Pancreas (tissue), 10 donors: ENCODE results near the gene MLLT10. TPM values are rescaled to one million over a fixed set of nuclear protein-coding genes. Genes with fewer than 3 reads are reported as not detected.
A peak's percentile ranks its signal among the peaks of the same experiment; 100 is the strongest.

ENCODE experiments used
- ATAC-seq, 4 donors: fragments of 200-7000 bp; cut with Tn5 transposase; one replicate each; pipeline versions ENCODE4 v1.8.0 to v1.9.1; 2020; ENCODE audit warnings: mild to moderate bottlenecking in 4 of 4, moderate library complexity in 4 of 4
- DNase-seq, 6 donors: peaks; one replicate each; pipeline ENCODE4 v3.0.0-alpha.2; 2020
- FAIRE-seq: peaks from 2 replicates; lab custom pipeline; 2012; peaks lifted over from hg19 to GRCh38; lab: Jason Lieb, UNC
- H3K27ac ChIP-seq, 4 donors: fragments of 200-600 bp; sonication (generic); 1 replicate in 3 of 4; 2 replicates in 1 of 4; pipeline versions ENCODE4 v1.5.0 to v1.8.0; 2020
- H3K27me3 ChIP-seq, 4 donors: fragments of 200-600 bp; one replicate each; pipeline ENCODE4 v1.8.0; 2021
- H3K36me3 ChIP-seq, 3 donors: fragments of 200-600 bp; sonication (generic) in 1 of 3; one replicate each; pipeline versions ENCODE4 v1.5.0 to v1.8.0; 2020 to 2021
- H3K4me1 ChIP-seq, 3 donors: fragments of 200-600 bp; one replicate each; pipeline ENCODE4 v1.8.0; 2021
- H3K4me3 ChIP-seq, 4 donors: fragments of 200-600 bp; sonication (generic) in 2 of 4; one replicate each; pipeline versions ENCODE4 v1.5.0 to v1.8.0; 2020 to 2021
- H3K9me3 ChIP-seq, 4 donors: fragments of 200-600 bp; one replicate each; pipeline ENCODE4 v1.8.0; 2021
- WGBS, 2 donors: extraction: QIAGEN DNeasy Blood & Tissue Kit; methylation state at CpG; one replicate each; pipeline ENCODE4 v1.1.7; 2013; 5-methylcytosine and 5-hydroxymethylcytosine counted together
- intact Hi-C, 3 donors: fragments of 100-400 bp; cut with DNase I; formaldehyde crosslinking; loops; one replicate each; pipeline versions ENCODE4 v1.11.1 to v1.14.2; 2022
- polyA plus RNA-seq, 2 donors: library from polyadenylated mRNA; stranded (reverse); fragments of 200-250 nt; gene quantifications; one replicate each; pipeline ENCODE4 v1.2.3, GENCODE V29; 2013
- total RNA-seq, 6 donors: library from RNA; stranded (reverse); fragmentation: NEBNext Ultra II Directional in 4 of 6; extraction: Animal tissue kit (Norgen Biotek cat#: 25700) in 4 of 6; gene quantifications; one replicate each; pipeline versions ENCODE4 v1.2.1 to v1.2.4, GENCODE V29; 2021 to 2023
- TF ChIP-seq, protein P1 (sequence below), 4 donors: fragments of 200-600 bp; sonication (generic) in 3 of 4; IDR thresholded peaks; one replicate each; pipeline versions ENCODE4 v1.5.0 to v1.8.0; 2021; ENCODE audit warnings: antibody characterized with exemption in 4 of 4
- donor health status: healthy with polysubstance abuse.
- donor health status: DM: no; HTN: no; CAD: no; lungs with moderate emphysema.
- donor health status: DM: no; HTN: no; CAD: no.
- donor health status: control.
- donor health status: control.
- donor health status: Bipolar disorder and iron deficiency.
- donor health status: DM: yes; HTN: yes; CAD: no.
- donor health status: DM: no; HTN: no; CAD: no.
- donor health status: DM: no; HTN: no; CAD: no.
- donor health status: DM: yes; HTN: yes; CAD: no.

Gene MLLT10
- total and polyA plus RNA-seq, 8 donors: 10.7 to 25.1 (median 15.0) TPM

DNA sequence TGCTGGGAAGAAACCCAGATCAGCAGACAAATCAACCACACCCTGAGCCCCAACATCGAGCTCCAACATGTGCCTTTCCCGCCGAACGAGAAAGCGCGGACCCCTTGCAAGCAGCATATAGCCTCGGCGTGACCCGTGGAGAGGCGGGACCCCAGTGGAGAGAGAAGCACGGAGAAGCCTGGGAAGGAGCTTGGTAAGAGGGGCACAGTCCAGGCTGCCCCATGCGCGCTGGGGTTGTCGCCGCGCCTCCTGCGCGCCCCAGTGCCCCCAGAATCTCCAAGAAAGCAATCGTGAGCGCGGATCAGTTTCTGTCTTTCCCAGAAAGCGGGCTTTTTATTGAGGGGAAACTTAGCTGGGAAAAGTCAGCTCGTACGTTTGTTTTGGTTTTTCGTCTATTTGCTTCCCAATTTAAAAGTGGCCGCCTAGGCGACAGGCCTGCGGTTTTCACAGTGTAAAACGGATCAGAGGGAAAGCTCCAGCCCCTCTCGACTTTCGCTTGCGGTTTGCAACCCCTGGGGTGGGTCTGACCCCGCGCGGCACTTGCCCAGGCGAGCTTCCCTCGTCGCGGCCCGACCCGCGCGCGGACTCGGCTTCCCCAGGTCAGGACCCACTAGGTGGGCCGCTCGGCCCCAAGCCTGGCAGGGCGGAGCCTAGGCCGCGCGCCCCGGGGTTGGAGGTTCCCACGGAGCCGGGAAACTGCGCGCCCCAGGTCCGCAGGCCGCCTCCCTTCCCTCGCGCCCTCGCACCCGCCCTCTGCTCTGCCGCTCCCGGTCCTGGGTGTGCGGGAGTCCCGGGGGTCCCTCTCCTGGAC lies 39.6 kb upstream of the MLLT10 start:
- DNase-seq: peak in 3 of 6 donors; percentile 38 to 75 (median 72)

DNA sequence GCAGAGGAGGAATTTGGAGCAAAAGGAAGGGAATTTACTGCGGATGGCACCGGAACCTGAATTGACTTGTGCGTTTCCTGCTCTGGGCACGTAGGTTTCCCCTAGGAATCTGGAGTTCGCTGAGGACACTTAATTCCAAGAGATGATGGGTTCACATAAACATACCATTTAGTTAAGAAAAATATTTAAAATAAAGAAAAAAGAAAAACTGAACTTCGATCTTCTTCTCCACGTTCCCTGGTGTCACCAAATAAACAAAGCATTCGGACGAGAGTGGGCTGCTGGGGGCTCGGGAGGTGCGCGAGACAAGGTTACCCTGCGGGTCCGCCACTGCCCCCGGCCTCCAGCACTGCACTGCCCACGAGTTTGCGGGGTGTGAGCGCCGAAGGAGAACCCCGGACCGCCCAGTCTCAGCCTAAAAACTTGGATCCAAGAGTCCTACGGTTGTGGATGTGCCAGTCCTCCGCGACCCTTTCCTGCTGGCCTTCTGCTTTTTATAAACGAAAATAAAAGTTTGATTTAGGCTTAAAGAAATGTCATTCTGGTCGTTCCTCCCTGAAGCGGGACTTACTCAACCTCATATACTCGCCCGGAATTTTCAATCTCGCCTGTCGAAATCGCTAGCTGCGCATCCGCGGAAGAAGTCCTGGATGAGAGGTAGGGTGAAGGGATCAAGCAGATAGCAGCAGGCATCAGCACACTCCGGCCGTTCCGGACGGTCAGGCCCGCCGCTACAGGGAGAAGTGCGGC lies 38.9 kb upstream of the MLLT10 start:
- peak overlapping the region; percentile 44 to 84 (median 55) for H3K4me3 ChIP-seq
- no peak for FAIRE-seq
- TF ChIP-seq, protein P1, sequence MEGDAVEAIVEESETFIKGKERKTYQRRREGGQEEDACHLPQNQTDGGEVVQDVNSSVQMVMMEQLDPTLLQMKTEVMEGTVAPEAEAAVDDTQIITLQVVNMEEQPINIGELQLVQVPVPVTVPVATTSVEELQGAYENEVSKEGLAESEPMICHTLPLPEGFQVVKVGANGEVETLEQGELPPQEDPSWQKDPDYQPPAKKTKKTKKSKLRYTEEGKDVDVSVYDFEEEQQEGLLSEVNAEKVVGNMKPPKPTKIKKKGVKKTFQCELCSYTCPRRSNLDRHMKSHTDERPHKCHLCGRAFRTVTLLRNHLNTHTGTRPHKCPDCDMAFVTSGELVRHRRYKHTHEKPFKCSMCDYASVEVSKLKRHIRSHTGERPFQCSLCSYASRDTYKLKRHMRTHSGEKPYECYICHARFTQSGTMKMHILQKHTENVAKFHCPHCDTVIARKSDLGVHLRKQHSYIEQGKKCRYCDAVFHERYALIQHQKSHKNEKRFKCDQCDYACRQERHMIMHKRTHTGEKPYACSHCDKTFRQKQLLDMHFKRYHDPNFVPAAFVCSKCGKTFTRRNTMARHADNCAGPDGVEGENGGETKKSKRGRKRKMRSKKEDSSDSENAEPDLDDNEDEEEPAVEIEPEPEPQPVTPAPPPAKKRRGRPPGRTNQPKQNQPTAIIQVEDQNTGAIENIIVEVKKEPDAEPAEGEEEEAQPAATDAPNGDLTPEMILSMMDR (IDR thresholded peaks at IDR 0.05): no peak
- no peak for DNase-seq
- no peaks in the 10 kb centered on the region for H3K36me3 ChIP-seq
- peak; percentile 1 to 6 (median 2) for ATAC-seq
- WGBS, 2 donors: 1% methylated on average over 42 of the region's 42 CpGs
- no peaks in the 10 kb centered on the region for H3K27me3 ChIP-seq
- H3K9me3 ChIP-seq: no peaks in the 10 kb centered on the region
- H3K27ac ChIP-seq: no peak overlapping the region
- intact Hi-C loops: no loop called here
- H3K4me1 ChIP-seq: peaks cover 0 to 3% (median 0%) of the 10 kb centered on the region in 3 donors

More for the DNA sequence above, 39.6 kb upstream of the MLLT10 start:
- Histone ChIP-seq H3K4me1 (peaks cover 0 to 3% (median 0%) of the 10 kb centered on the region in 3 donors), H3K27ac (no peak overlapping the region), H3K4me3 (peak overlapping the region; percentile 32 to 84 (median 51)), H3K27me3 (peaks cover 0 to 6% (median 0%) of the 10 kb centered on the region in 4 donors), H3K9me3 (no peaks in the 10 kb centered on the region), H3K36me3 (no peaks in the 10 kb centered on the region)
- intact Hi-C loops: no loop called here
- ATAC-seq (peak in 3 of 4 donors; percentile 11 to 42 (median 29)), FAIRE-seq (no peak)
- 30 to 32% methylated on average over 65 to 66 of the region's 66 CpGs for WGBS, 2 donors
- TF ChIP-seq, protein P1 (IDR thresholded peaks at IDR 0.05): no peak

DNA sequence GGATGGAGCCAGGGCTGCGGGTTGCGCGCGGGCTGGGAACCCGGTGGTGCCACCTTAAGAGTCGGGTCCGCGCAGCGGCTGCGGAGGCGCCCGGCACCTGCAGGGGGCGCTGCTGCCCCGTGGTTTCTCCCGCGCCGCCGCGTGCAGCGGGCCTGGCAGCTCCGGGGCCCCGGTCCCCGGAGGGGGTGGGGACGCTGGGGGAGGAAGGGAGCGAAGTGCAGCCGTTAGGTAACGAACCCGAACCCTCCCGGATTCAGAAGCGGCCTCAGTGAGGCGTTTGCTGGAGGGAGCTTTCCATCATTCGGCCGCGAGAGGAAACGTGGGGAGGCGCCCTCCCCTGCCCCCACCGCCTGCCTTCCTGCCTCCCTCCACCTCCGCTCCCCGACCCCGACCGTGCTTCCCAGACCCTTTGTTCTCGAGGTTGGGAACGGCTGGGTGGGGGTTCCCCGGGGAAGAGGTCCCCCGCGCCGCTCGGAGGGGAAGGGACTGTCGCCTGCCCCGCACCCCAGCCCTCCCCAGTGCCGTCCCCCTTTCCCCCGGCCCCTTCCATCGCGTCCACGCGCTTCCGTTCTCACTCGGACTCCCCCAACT lies 38.2 kb upstream of the MLLT10 start:
- DNase-seq (peak; percentile 65 to 97 (median 85)), ATAC-seq (peak; percentile 88 to 94 (median 90)), FAIRE-seq (no peak)
- Histone ChIP-seq H3K27ac (peak overlapping the region in 2 of 4 donors; percentile 8 to 13), H3K4me3 (peak overlapping the region; percentile 44 to 84 (median 55)), H3K36me3 (no peaks in the 10 kb centered on the region), H3K27me3 (no peaks in the 10 kb centered on the region), H3K4me1 (peaks cover 0 to 3% (median 0%) of the 10 kb centered on the region in 3 donors), H3K9me3 (no peaks in the 10 kb centered on the region)
- intact Hi-C loops: no loop called here
- WGBS, 2 donors: 0 to 1% methylated on average over 39 to 58 of the region's 58 CpGs
- TF ChIP-seq, protein P1 (IDR thresholded peaks at IDR 0.05): peak; percentile 98 to 99 (median 99)

DNA sequence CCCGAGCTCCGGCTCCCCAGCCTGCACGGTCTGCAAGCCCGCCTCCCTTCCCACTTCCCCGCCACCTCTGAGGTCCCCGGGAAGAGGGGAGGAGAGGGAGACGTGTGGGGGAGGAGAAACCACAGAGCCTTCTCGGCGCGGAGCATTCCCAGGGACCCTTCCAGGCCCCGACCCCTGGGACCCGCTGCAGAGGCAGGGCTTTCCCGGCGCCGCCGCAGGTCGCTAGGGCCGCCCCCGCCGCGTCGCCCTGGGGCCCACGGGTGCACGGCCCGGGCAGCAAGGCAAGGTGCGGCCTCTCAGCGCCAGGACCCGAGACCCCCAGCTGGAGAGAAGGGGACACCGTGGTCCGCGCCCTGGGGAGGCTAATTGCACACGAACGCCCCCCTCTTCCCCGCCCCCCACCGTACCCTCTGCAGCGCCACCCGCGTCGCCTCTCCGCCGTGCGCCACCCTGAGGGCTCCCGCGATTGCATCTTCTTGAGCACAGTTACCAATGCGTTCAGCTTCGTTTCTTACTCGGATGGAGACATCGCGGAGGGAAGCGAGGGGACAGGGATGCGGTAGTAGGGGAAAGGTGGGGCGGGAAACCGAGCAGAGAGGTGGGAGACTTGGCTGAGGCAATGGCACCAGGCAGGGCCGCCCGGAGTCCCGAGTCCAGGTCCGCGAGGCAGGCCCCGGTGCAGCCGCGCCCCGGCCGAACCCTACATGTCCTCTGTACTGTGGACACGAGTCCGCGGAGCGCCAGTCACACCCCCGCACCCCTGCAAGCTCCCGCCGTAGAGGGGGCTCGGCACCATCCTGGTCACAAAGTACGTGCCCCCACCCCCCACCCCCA lies 37.5 kb upstream of the MLLT10 start:
- FAIRE-seq (no peak), ATAC-seq (peak; percentile 64 to 67 (median 64)), DNase-seq (peak in 4 of 6 donors; percentile 37 to 86 (median 58))
- H3K27me3 ChIP-seq: no peaks in the 10 kb centered on the region
- peak overlapping the region in 2 of 4 donors; percentile 13 to 28 for H3K27ac ChIP-seq
- H3K4me3 ChIP-seq: peak overlapping the region; percentile 44 to 84 (median 55)
- no peaks in the 10 kb centered on the region for H3K9me3 ChIP-seq
- TF ChIP-seq, protein P1 (IDR thresholded peaks at IDR 0.05): no peak
- 0% methylated on average over 31 to 72 of the region's 72 CpGs for WGBS, 2 donors
- H3K36me3 ChIP-seq: no peaks in the 10 kb centered on the region
- intact Hi-C loops: no loop called here
- H3K4me1 ChIP-seq: peaks cover 0 to 3% (median 0%) of the 10 kb centered on the region in 3 donors
